ENCODE results near the gene FIBP. TPM values are rescaled to one million over a fixed set of nuclear protein-coding genes. Genes with fewer than 3 reads are reported as not detected.

The FIBP gene
- total and polyA plus RNA-seq, 10 of the 15 experiments (the other 5 are each of a cell fraction or from before 2014, with no cell fraction given) = 65.1 to 182 (median 94.6) TPM

GRCh38 chr11:65903715-65904114, 15.4 kb upstream of the FIBP start:
- BruUV-seq (replicated peaks) = no TSS peak
- FAIRE-seq = no peak
- ATAC-seq = no peak
- no peaks in the 10 kb centered on the region for H3K4me1 ChIP-seq (ENCODE audit: control insufficient read depth, insufficient read depth, low read length)
- H3K79me2 ChIP-seq (ENCODE audit: control insufficient read depth, insufficient read depth, low read length) = peaks cover 5% of the 10 kb centered on the region
- H2AFZ ChIP-seq (ENCODE audit: control insufficient read depth, low read depth, low read length) = no peak overlapping the region
- in situ Hi-C loops (cut with MboI) = no loop called here
- H3K36me3 ChIP-seq (ENCODE audit: control insufficient read depth in 2 of 2, insufficient read depth in 2 of 2, low read length in 1 of 2) = no peaks in the 10 kb centered on the region
- TF ChIP-seq PRDM15 (CRISPR knock-in tag; IDR thresholded peaks at IDR 0.05) (no peak), HDAC6 (IDR thresholded peaks at IDR 0.05; ENCODE audit: unreplicated experiment) (no peak)
- ChIA-PET RAD21 (ENCODE audit: unreplicated experiment) (no interaction called here), SMC1A (ENCODE audit: uncharacterized antibody, unreplicated experiment) (interaction anchor here (0.6 kb wide), 1 partner anchor 9 kb away, joined by 3 read pairs; no protein-coding TSS in a partner anchor), POLR2A (interaction anchor here (2.4 to 4.9 kb wide), 2 partner anchors 12 to 18 kb away, joined by 5 to 67 read pairs; partner anchors contain the start of genes CCDC85B and FIBP), CTCF (no interaction called here)
- DNase-seq (ENCODE audit: low read depth, low spot score) = no peak
- H4K20me1 ChIP-seq (ENCODE audit: control insufficient read depth, insufficient read depth) = no peaks in the 10 kb centered on the region
- intact Hi-C loops (cut with micrococcal nuclease; ENCODE audit: unreplicated experiment) = no loop called here
- no peak overlapping the region for H3K9ac ChIP-seq (ENCODE audit: control insufficient read depth, insufficient read depth, low read length)
- H3K9me3 ChIP-seq (replicated peaks; ENCODE audit: control insufficient read depth, insufficient read depth, low read length) = no peaks in the 10 kb centered on the region
- H3K4me2 ChIP-seq (ENCODE audit: control insufficient read depth, insufficient read depth) = no peak overlapping the region
- no peak overlapping the region for H3K4me3 ChIP-seq
- WGBS (ENCODE audit: insufficient coverage, insufficient replicate concordance, low lambda C conversion rate, missing lambda C conversion rate) = 75% methylated on average over 8 of the region's 8 CpGs
- H3K27ac ChIP-seq (ENCODE audit: control insufficient read depth, insufficient read depth) = no peak overlapping the region
- H3K27me3 ChIP-seq (replicated peaks in 1 of 2; ENCODE audit: control insufficient read depth in 2 of 2, insufficient read depth in 2 of 2, low read length in 1 of 2) = no peaks in the 10 kb centered on the region; a peak in 1 of 4 replicates

- Histone ChIP-seq H3K79me2 (ENCODE audit: control insufficient read depth, insufficient read depth, low read length) (peaks cover 9% of the 10 kb centered on the region), H3K9ac (ENCODE audit: control insufficient read depth, insufficient read depth, low read length) (no peak overlapping the region), H3K36me3 (ENCODE audit: control insufficient read depth in 2 of 2, insufficient read depth in 2 of 2, low read length in 1 of 2) (no peaks in the 10 kb centered on the region), H3K4me3 (no peak overlapping the region), H3K27me3 (replicated peaks in 1 of 2; ENCODE audit: control insufficient read depth in 2 of 2, insufficient read depth in 2 of 2, low read length in 1 of 2) (no peaks in the 10 kb centered on the region; a peak in 1 of 4 replicates), H3K27ac (ENCODE audit: control insufficient read depth, insufficient read depth) (no peak overlapping the region), H3K4me1 (ENCODE audit: control insufficient read depth, insufficient read depth, low read length) (no peaks in the 10 kb centered on the region), H2AFZ (ENCODE audit: control insufficient read depth, low read depth, low read length) (no peak overlapping the region), H3K9me3 (replicated peaks; ENCODE audit: control insufficient read depth, insufficient read depth, low read length) (no peaks in the 10 kb centered on the region), H3K4me2 (ENCODE audit: control insufficient read depth, insufficient read depth) (no peak overlapping the region), H4K20me1 (ENCODE audit: control insufficient read depth, insufficient read depth) (no peaks in the 10 kb centered on the region)
- ATAC-seq (no peak), FAIRE-seq (no peak), DNase-seq (ENCODE audit: low read depth, low spot score) (no peak)
- CTCF ChIA-PET = no interaction called here
- SMC1A ChIA-PET (ENCODE audit: uncharacterized antibody, unreplicated experiment) = interaction anchor here (0.6 to 5.6 kb wide), 2 partner anchors 10 to 14 kb away, joined by 3 to 47 read pairs; partner anchors contain the start of genes CCDC85B and FIBP
- in situ Hi-C loops (cut with MboI) (no loop called here), intact Hi-C loops (cut with micrococcal nuclease; ENCODE audit: unreplicated experiment) (no loop called here)
- TF ChIP-seq PAX8 (IDR thresholded peaks at IDR 0.05) (no peak), CREB1 (IDR thresholded peaks at IDR 0.05; ENCODE audit: low read depth) (no peak), NR2C2 (IDR thresholded peaks at IDR 0.05; ENCODE audit: borderline replicate concordance, control insufficient read depth, insufficient read length, low read depth) (no peak), ZBED1 (IDR thresholded peaks at IDR 0.05; ENCODE audit: borderline replicate concordance) (no peak), SUZ12 (IDR thresholded peaks at IDR 0.05; ENCODE audit: unreplicated experiment) (no peak), CBX3 (IDR thresholded peaks at IDR 0.05; ENCODE audit: borderline replicate concordance, low read depth) (no peak), ZBTB40 (IDR thresholded peaks at IDR 0.05; ENCODE audit: borderline replicate concordance) (no peak)
- POLR2A ChIA-PET = interaction anchor here (2.4 to 4.9 kb wide), 2 partner anchors 12 to 18 kb away, joined by 5 to 67 read pairs; partner anchors contain the start of genes CCDC85B and FIBP
- WGBS (ENCODE audit: insufficient coverage, insufficient replicate concordance, low lambda C conversion rate, missing lambda C conversion rate) = 22% methylated on average over 5 of the region's 5 CpGs
- no TSS peak for BruUV-seq (replicated peaks)
- RAD21 ChIA-PET (ENCODE audit: unreplicated experiment) = no interaction called here
Observed at GRCh38 chr11:65903068-65903481, 14.8 kb upstream of the FIBP start.

All from GM12878 (cell line).